Activated T-helper 2 cell treated with anti-CD3 and anti-CD28 coated beads, Interferon-gamma antibody, Interleukin-2, Interleukin-4, amounts not matched to agents 10 μg/mL and 5 μg/mL and 100 μg/mL, durations not matched to agents 14 hours and 24 hours and 36 hours (primary cell): Measurements from ENCODE around the gene VASH2. TPM values are rescaled to one million over a fixed set of nuclear protein-coding genes. Genes with fewer than 3 reads are reported as not detected.

Experiments used
- DNase-seq: peaks from one replicate; pipeline ENCODE4 v3.0.0; 2021; ENCODE audit warnings: low spot score
- H3K27ac Mint-ChIP-seq: one replicate; pipeline ENCODE4 v1.8.0; 2021; ENCODE audit warnings: mixed read lengths
- H3K27me3 Mint-ChIP-seq: one replicate; pipeline ENCODE4 v1.8.0; 2021; ENCODE audit warnings: low read depth, mixed read lengths
- H3K36me3 Mint-ChIP-seq: one replicate; pipeline ENCODE4 v1.8.0; 2021; ENCODE audit warnings: low read depth, mixed read lengths
- H3K4me1 Mint-ChIP-seq: one replicate; pipeline ENCODE4 v1.8.0; 2021; ENCODE audit warnings: low read depth, mixed read lengths
- H3K4me3 Mint-ChIP-seq: one replicate; pipeline ENCODE4 v1.8.0; 2021; ENCODE audit warnings: low read depth, mild to moderate bottlenecking, moderate library complexity, mixed read lengths
- H3K9me3 Mint-ChIP-seq: one replicate; pipeline ENCODE4 v1.8.0; 2021; ENCODE audit warnings: mixed read lengths
- intact Hi-C: fragments of 100-400 bp; cut with micrococcal nuclease; formaldehyde crosslinking; loops from one replicate; pipeline ENCODE4 v1.15.1; 2023
- total RNA-seq: library from RNA; stranded (reverse); gene quantifications from 2 replicates; pipeline ENCODE4 v1.2.3, GENCODE V29; 2022

The VASH2 gene
- total RNA-seq, 1 donor from 2014 or later, result 1.8 TPM

GRCh38 chr1:212916481-212917133 lies 33.7 kb upstream of the VASH2 start:
- no peaks in the 10 kb centered on the region for H3K36me3 Mint-ChIP-seq
- peaks cover 9% of the 10 kb centered on the region for H3K27me3 Mint-ChIP-seq
- H3K27ac Mint-ChIP-seq, result no peak overlapping the region
- DNase-seq, result no peak
- H3K9me3 Mint-ChIP-seq, result no peaks in the 10 kb centered on the region
- intact Hi-C loops, result no loop called here
- no peak overlapping the region for H3K4me3 Mint-ChIP-seq
- no peaks in the 10 kb centered on the region for H3K4me1 Mint-ChIP-seq

- H3K27me3 Mint-ChIP-seq, result peaks cover 9% of the 10 kb centered on the region
Measured at GRCh38 chr1:212917134-212917485, 33.2 kb upstream of the VASH2 start.

DNA sequence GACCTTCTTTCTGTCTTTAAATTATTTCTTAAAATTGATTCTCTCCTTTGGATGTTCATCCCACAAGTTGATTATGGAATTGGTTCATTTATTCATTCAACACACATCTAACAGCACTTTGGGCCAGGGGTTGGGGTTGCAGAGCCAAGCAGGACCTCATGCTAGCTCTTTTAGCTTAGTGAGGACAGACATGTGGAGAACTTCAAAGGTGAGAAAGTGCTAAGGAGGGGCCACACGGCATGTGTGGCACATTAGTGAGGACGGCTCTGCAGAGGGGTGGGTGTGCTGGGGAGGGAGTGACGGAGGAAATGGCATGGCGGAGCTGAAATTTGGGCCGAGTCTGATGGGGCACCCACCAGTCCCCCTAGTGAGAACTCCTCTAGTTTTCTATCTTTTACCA lies 32.5 kb upstream of the VASH2 start:
- no peak overlapping the region for H3K4me3 Mint-ChIP-seq
- H3K36me3 Mint-ChIP-seq, result no peaks in the 10 kb centered on the region
- H3K27me3 Mint-ChIP-seq, result peaks cover 10% of the 10 kb centered on the region
- no peaks in the 10 kb centered on the region for H3K9me3 Mint-ChIP-seq
- H3K4me1 Mint-ChIP-seq, result no peaks in the 10 kb centered on the region
- DNase-seq, result no peak
- intact Hi-C loops, result no loop called here
- H3K27ac Mint-ChIP-seq, result no peak overlapping the region

More at GRCh38 chr1:212917134-212917485, 33.2 kb upstream of the VASH2 start:
- H3K36me3 Mint-ChIP-seq, result no peaks in the 10 kb centered on the region
- no peaks in the 10 kb centered on the region for H3K4me1 Mint-ChIP-seq
- no peak overlapping the region for H3K4me3 Mint-ChIP-seq
- no peaks in the 10 kb centered on the region for H3K9me3 Mint-ChIP-seq
- intact Hi-C loops, result no loop called here
- DNase-seq, result no peak
- no peak overlapping the region for H3K27ac Mint-ChIP-seq

DNA sequence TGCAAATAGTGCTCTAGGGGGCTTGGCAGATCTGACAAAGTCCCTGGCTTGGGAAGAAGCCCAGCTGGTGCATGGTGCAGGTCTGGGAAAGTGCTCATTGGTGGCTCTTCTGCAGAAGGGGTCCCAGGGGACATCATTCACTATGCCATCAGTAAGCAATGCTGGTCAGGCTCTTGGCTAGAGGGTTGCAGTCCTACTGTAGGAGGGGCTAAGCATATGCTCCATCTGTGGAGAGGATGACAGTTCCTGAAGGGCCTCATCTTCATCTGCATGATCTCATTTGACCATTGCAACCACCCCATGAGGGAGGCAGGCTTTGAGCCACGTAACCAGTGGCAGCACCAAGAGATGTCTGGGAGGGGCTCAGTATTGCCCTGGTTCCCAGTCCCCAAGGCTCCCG lies 31.5 kb upstream of the VASH2 start:
- no peaks in the 10 kb centered on the region for H3K36me3 Mint-ChIP-seq
- no peak overlapping the region for H3K4me3 Mint-ChIP-seq
- no peak overlapping the region for H3K27ac Mint-ChIP-seq
- no peaks in the 10 kb centered on the region for H3K4me1 Mint-ChIP-seq
- intact Hi-C loops, result no loop called here
- DNase-seq, result no peak
- peaks cover 10% of the 10 kb centered on the region for H3K27me3 Mint-ChIP-seq
- no peaks in the 10 kb centered on the region for H3K9me3 Mint-ChIP-seq

GRCh38 chr1:212920246-212920645 lies 30.1 kb upstream of the VASH2 start:
- H3K36me3 Mint-ChIP-seq, result no peaks in the 10 kb centered on the region
- no peak overlapping the region for H3K27ac Mint-ChIP-seq
- DNase-seq, result no peak
- H3K4me1 Mint-ChIP-seq, result no peaks in the 10 kb centered on the region
- no peak overlapping the region for H3K4me3 Mint-ChIP-seq
- intact Hi-C loops, result no loop called here
- H3K27me3 Mint-ChIP-seq, result peaks cover 12% of the 10 kb centered on the region
- no peaks in the 10 kb centered on the region for H3K9me3 Mint-ChIP-seq

- no peaks in the 10 kb centered on the region for H3K9me3 Mint-ChIP-seq
- H3K4me1 Mint-ChIP-seq, result no peaks in the 10 kb centered on the region
- no peak overlapping the region for H3K4me3 Mint-ChIP-seq
- H3K36me3 Mint-ChIP-seq, result no peaks in the 10 kb centered on the region
- intact Hi-C loops, result no loop called here
- H3K27ac Mint-ChIP-seq, result no peak overlapping the region
- DNase-seq, result no peak
- peaks cover 12% of the 10 kb centered on the region for H3K27me3 Mint-ChIP-seq
Measured at GRCh38 chr1:212920896-212921295, 29.4 kb upstream of the VASH2 start.

GRCh38 chr1:212922016-212922415 lies 28.3 kb upstream of the VASH2 start:
- no peaks in the 10 kb centered on the region for H3K9me3 Mint-ChIP-seq
- no peak for DNase-seq
- intact Hi-C loops, result no loop called here
- no peak overlapping the region for H3K4me3 Mint-ChIP-seq
- no peaks in the 10 kb centered on the region for H3K36me3 Mint-ChIP-seq
- no peaks in the 10 kb centered on the region for H3K4me1 Mint-ChIP-seq
- H3K27me3 Mint-ChIP-seq, result peaks cover 5% of the 10 kb centered on the region
- no peak overlapping the region for H3K27ac Mint-ChIP-seq

- no peak overlapping the region for H3K4me3 Mint-ChIP-seq
- H3K27ac Mint-ChIP-seq, result no peak overlapping the region
- H3K27me3 Mint-ChIP-seq, result peaks cover 4% of the 10 kb centered on the region
- intact Hi-C loops, result no loop called here
- no peaks in the 10 kb centered on the region for H3K4me1 Mint-ChIP-seq
- no peaks in the 10 kb centered on the region for H3K36me3 Mint-ChIP-seq
- no peaks in the 10 kb centered on the region for H3K9me3 Mint-ChIP-seq
- no peak for DNase-seq
Measured at GRCh38 chr1:212926372-212926771, 24.0 kb upstream of the VASH2 start.

GRCh38 chr1:212928323-212929291 lies 21.7 kb upstream of the VASH2 start:
- no peak for DNase-seq
- H3K36me3 Mint-ChIP-seq, result no peaks in the 10 kb centered on the region
- no peaks in the 10 kb centered on the region for H3K4me1 Mint-ChIP-seq
- peaks cover 2% of the 10 kb centered on the region for H3K27me3 Mint-ChIP-seq
- no peak overlapping the region for H3K4me3 Mint-ChIP-seq
- no peak overlapping the region for H3K27ac Mint-ChIP-seq
- intact Hi-C loops, result no loop called here
- no peaks in the 10 kb centered on the region for H3K9me3 Mint-ChIP-seq

DNA sequence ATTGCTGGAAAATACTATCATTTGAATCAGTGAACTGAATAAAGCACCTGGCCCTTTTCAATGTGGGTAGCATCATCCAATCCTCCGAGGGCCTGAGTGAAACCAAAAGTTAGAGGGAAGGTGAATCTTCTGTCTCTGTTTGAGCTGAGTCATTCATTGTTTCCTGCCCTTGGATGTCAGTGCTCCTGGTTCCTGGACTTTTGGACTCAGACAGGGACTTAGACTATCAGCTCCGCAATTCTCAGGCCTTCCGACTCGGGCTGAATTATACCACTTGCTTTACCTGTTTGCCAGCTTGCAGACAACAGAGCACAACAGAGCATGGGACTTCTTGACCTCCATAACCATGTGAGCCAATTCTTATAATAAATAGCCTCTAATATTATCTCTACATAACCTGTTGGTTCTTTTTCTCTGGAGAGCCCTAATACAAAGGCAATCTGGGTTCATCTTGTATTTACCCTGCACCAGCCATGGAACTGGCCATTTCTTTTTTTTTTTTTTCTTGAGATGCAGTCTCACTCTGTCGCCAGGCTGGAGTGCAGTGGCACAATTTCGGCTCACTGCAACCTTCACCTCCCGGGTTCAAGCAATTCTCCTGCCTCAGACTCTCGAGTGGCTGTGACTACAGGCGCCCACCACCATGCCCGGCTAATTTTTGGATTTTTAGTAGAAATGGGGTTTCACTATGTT lies 19.2 kb upstream of the VASH2 start:
- Mint-ChIP-seq H3K4me1 (no peaks in the 10 kb centered on the region), H3K36me3 (no peaks in the 10 kb centered on the region), H3K27me3 (no peaks in the 10 kb centered on the region), H3K9me3 (no peaks in the 10 kb centered on the region), H3K4me3 (no peak overlapping the region), H3K27ac (no peak overlapping the region)
- intact Hi-C loops, result no loop called here
- no peak for DNase-seq

- Mint-ChIP-seq H3K4me3 (no peak overlapping the region), H3K9me3 (no peaks in the 10 kb centered on the region), H3K4me1 (peaks cover 4% of the 10 kb centered on the region), H3K27me3 (no peaks in the 10 kb centered on the region), H3K36me3 (no peaks in the 10 kb centered on the region), H3K27ac (no peak overlapping the region)
- no peak for DNase-seq
- intact Hi-C loops, result no loop called here
Measured at GRCh38 chr1:212933815-212934471, 16.4 kb upstream of the VASH2 start.

- no peak overlapping the region for H3K4me3 Mint-ChIP-seq
- no peaks in the 10 kb centered on the region for H3K36me3 Mint-ChIP-seq
- intact Hi-C loops, result no loop called here
- peaks cover 4% of the 10 kb centered on the region for H3K27me3 Mint-ChIP-seq
- H3K4me1 Mint-ChIP-seq, result peaks cover 4% of the 10 kb centered on the region
- H3K9me3 Mint-ChIP-seq, result no peaks in the 10 kb centered on the region
- no peak overlapping the region for H3K27ac Mint-ChIP-seq
- no peak for DNase-seq
Measured at GRCh38 chr1:212935387-212935981, 14.9 kb upstream of the VASH2 start.
